Liver (tissue), 9 donors: ENCODE measurements around the gene HCK. TPM values are rescaled to one million over a fixed set of nuclear protein-coding genes. Genes with fewer than 3 reads are reported as not detected.

ENCODE experiments used
- DNase-seq: peaks from one replicate; pipeline ENCODE4 v3.0.0-alpha.2; 2017; ENCODE audit warnings: low spot score
- H3K27ac ChIP-seq, 2 donors: one replicate each; pipeline ENCODE4 v1.7.0; 2013; ENCODE audit warnings: inconsistent platforms in 2 of 2, low read length in 2 of 2, control low read depth in 1 of 2, low read depth in 1 of 2, mild to moderate bottlenecking in 1 of 2
- H3K27me3 ChIP-seq, 4 donors: one replicate each; pipeline versions ENCODE4 v1.6.1 to v1.7.0; 2013; ENCODE audit warnings: low read length in 3 of 4, inconsistent platforms in 1 of 4, mild to moderate bottlenecking in 1 of 4, moderate library complexity in 1 of 4; ENCODE audit not compliant: control insufficient read depth in 4 of 4, insufficient read depth in 4 of 4
- H3K36me3 ChIP-seq, 4 donors: one replicate each; pipeline versions ENCODE4 v1.6.1 to v1.7.0; 2013; ENCODE audit warnings: low read length in 3 of 4, mild to moderate bottlenecking in 3 of 4, low read depth in 1 of 4, moderate library complexity in 1 of 4; ENCODE audit not compliant: control insufficient read depth in 4 of 4, insufficient read depth in 3 of 4
- H3K4me1 ChIP-seq, 4 donors: one replicate each; pipeline versions ENCODE4 v1.6.1 to v1.7.0; 2013; ENCODE audit warnings: low read length in 3 of 4, mild to moderate bottlenecking in 3 of 4, moderate library complexity in 1 of 4; ENCODE audit not compliant: control insufficient read depth in 4 of 4, insufficient read depth in 4 of 4
- H3K4me3 ChIP-seq, 3 donors: one replicate each; pipeline versions ENCODE4 v1.6.1 to v1.7.0; 2013; ENCODE audit warnings: low read length in 3 of 3, control low read depth in 1 of 3, low read depth in 1 of 3, mild to moderate bottlenecking in 1 of 3
- H3K9ac ChIP-seq, 2 donors: one replicate each; pipeline ENCODE4 v1.7.0; 2013; ENCODE audit warnings: low read length in 2 of 2, mild to moderate bottlenecking in 2 of 2, moderate library complexity in 2 of 2, control low read depth in 1 of 2, low read depth in 1 of 2
- H3K9me3 ChIP-seq, 4 donors: one replicate each; pipeline versions ENCODE4 v1.6.1 to v1.7.0; 2013; ENCODE audit warnings: low read length in 3 of 4; ENCODE audit not compliant: control insufficient read depth in 4 of 4
- ATF3 ChIP-seq: IDR thresholded peaks from 2 replicates; pipeline ENCODE4 v1.6.1; 2016; ENCODE audit warnings: antibody characterized with exemption
- EGR1 ChIP-seq, 2 donors: IDR thresholded peaks; 2 replicates each; pipeline ENCODE4 v1.6.1; 2016 to 2018; ENCODE audit warnings: antibody characterized with exemption in 2 of 2, low read depth in 2 of 2
- FOXA1 ChIP-seq: IDR thresholded peaks from 2 replicates; pipeline ENCODE4 v1.6.1; 2016; ENCODE audit warnings: antibody characterized with exemption
- FOXA2 ChIP-seq: IDR thresholded peaks from 2 replicates; pipeline ENCODE4 v1.6.1; 2016; ENCODE audit warnings: antibody characterized with exemption
- GABPA ChIP-seq, 2 donors: IDR thresholded peaks in 1 of 2; conservative IDR thresholded peaks in 1 of 2; 2 replicates each; pipeline ENCODE4 v1.6.1; 2016; ENCODE audit warnings: antibody characterized with exemption in 2 of 2, mild to moderate bottlenecking in 1 of 2, moderate library complexity in 1 of 2
- JUND ChIP-seq, 2 donors: IDR thresholded peaks; 2 replicates each; pipeline ENCODE4 v1.6.1; 2016; ENCODE audit warnings: antibody characterized with exemption in 2 of 2
- MAX ChIP-seq: IDR thresholded peaks from 2 replicates; pipeline ENCODE4 v1.6.1; 2016; ENCODE audit warnings: antibody characterized with exemption
- NR2F2 ChIP-seq: IDR thresholded peaks from 2 replicates; pipeline ENCODE4 v1.6.1; 2016; ENCODE audit warnings: antibody characterized with exemption
- RAD21 ChIP-seq, 2 donors: IDR thresholded peaks; 2 replicates each; pipeline ENCODE4 v1.6.1; 2016; ENCODE audit warnings: antibody characterized with exemption in 2 of 2, mild to moderate bottlenecking in 2 of 2
- REST ChIP-seq: IDR thresholded peaks from 2 replicates; pipeline ENCODE4 v1.6.1; 2016; ENCODE audit warnings: antibody characterized with exemption, mild to moderate bottlenecking
- RXRA ChIP-seq, 2 donors: IDR thresholded peaks; 2 replicates each; pipeline ENCODE4 v1.6.1; 2017 to 2018; ENCODE audit warnings: antibody characterized with exemption in 2 of 2, mild to moderate bottlenecking in 1 of 2
- SP1 ChIP-seq: IDR thresholded peaks from 2 replicates; pipeline ENCODE4 v1.6.1; 2018; ENCODE audit warnings: antibody characterized with exemption, mild to moderate bottlenecking
- TAF1 ChIP-seq: conservative IDR thresholded peaks from 2 replicates; pipeline ENCODE4 v1.6.1; 2016; ENCODE audit warnings: antibody characterized with exemption, mild to moderate bottlenecking
- YY1 ChIP-seq: IDR thresholded peaks from 2 replicates; pipeline ENCODE4 v1.6.1; 2016; ENCODE audit warnings: antibody characterized with exemption, mild to moderate bottlenecking
- WGBS: extraction: QIAGEN DNeasy Blood & Tissue Kit; methylation state at CpG from one replicate; pipeline ENCODE4 v1.1.7; 2013; 5-methylcytosine and 5-hydroxymethylcytosine counted together
- polyA plus RNA-seq, 2 donors: library from polyadenylated mRNA; stranded (reverse) in 1 of 2; unstranded in 1 of 2; fragments of 200-250 nt in 1 of 2; fragments of >200 nt in 1 of 2; fragmentation: Nextera tagmentation in 1 of 2; extraction: Ambion mirVana in 1 of 2; gene quantifications; one replicate each; pipeline versions ENCODE4 v1.2.1 to v1.2.3, GENCODE V29; 2013 to 2015
- total RNA-seq, 2 donors: library from RNA; depleted of rRNA; stranded (reverse); fragments of >200 nt; gene quantifications; one replicate each; pipeline ENCODE4 v1.2.3, GENCODE V29; 2014
- TF ChIP-seq, protein P1 (sequence below): fragments of 150-350 bp; IDR thresholded peaks from 2 replicates; pipeline ENCODE4 v1.5.1; 2017; ENCODE audit warnings: improper control_type of control experiment, low read depth, low read length; ENCODE audit not compliant: missing input control
- TF ChIP-seq, protein P2 (sequence below): IDR thresholded peaks from 2 replicates; pipeline ENCODE4 v1.6.1; 2016; ENCODE audit warnings: antibody characterized with exemption
- donor health status: healthy.
- donor health status: healthy.
- donor health status: healthy.
- donor health status: healthy.
- donor health status: healthy.

HCK gene
- total and polyA plus RNA-seq, 4 donors, result 1.8 to 20.6 (median 10.2) TPM

GRCh38 chr20:32052778-32053362, 828 bp downstream of the HCK start:
- peaks cover 0 to 9% (median 3%) of the 10 kb centered on the region in 4 donors for H3K27me3 ChIP-seq
- peak overlapping the region; percentile 6 to 10 for H3K27ac ChIP-seq
- TF ChIP-seq JUND (IDR thresholded peaks at IDR 0.05), result no peak
- TF ChIP-seq SP1, result no peak
- TF ChIP-seq GABPA (IDR thresholded peaks at IDR 0.05 in 1 of 2, conservative IDR thresholded peaks at IDR 0.05 in 1 of 2), result no peak
- no peak for TF ChIP-seq YY1
- H3K9ac ChIP-seq, result no peak overlapping the region
- no peaks in the 10 kb centered on the region for H3K36me3 ChIP-seq
- 19% methylated on average over 22 of the region's 22 CpGs for WGBS
- H3K9me3 ChIP-seq, result no peaks in the 10 kb centered on the region
- no peak for DNase-seq
- H3K4me3 ChIP-seq, result peak overlapping the region in 1 of 3 donors; percentile 44
- peaks cover 0 to 6% (median 2%) of the 10 kb centered on the region in 4 donors for H3K4me1 ChIP-seq

- DNase-seq, result no peak
- Histone ChIP-seq H3K4me3 (no peak overlapping the region), H3K4me1 (peaks cover 0 to 6% (median 2%) of the 10 kb centered on the region in 4 donors), H3K9ac (no peak overlapping the region), H3K9me3 (no peaks in the 10 kb centered on the region), H3K27ac (no peak overlapping the region), H3K36me3 (no peaks in the 10 kb centered on the region), H3K27me3 (peaks cover 0 to 9% (median 4%) of the 10 kb centered on the region in 4 donors)
- TF ChIP-seq NR2F2 (no peak), ATF3 (no peak), RAD21 (IDR thresholded peaks at IDR 0.05) (no peak), RXRA (IDR thresholded peaks at IDR 0.05) (no peak), TAF1 (no peak), MAX (no peak), FOXA2 (no peak), JUND (IDR thresholded peaks at IDR 0.05) (no peak), FOXA1 (no peak), YY1 (no peak), EGR1 (IDR thresholded peaks at IDR 0.05; ENCODE audit: low read depth in 2 of 2) (no peak), REST (no peak)
- TF ChIP-seq, protein P1, sequence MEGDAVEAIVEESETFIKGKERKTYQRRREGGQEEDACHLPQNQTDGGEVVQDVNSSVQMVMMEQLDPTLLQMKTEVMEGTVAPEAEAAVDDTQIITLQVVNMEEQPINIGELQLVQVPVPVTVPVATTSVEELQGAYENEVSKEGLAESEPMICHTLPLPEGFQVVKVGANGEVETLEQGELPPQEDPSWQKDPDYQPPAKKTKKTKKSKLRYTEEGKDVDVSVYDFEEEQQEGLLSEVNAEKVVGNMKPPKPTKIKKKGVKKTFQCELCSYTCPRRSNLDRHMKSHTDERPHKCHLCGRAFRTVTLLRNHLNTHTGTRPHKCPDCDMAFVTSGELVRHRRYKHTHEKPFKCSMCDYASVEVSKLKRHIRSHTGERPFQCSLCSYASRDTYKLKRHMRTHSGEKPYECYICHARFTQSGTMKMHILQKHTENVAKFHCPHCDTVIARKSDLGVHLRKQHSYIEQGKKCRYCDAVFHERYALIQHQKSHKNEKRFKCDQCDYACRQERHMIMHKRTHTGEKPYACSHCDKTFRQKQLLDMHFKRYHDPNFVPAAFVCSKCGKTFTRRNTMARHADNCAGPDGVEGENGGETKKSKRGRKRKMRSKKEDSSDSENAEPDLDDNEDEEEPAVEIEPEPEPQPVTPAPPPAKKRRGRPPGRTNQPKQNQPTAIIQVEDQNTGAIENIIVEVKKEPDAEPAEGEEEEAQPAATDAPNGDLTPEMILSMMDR, result no peak
- TF ChIP-seq, protein P2, sequence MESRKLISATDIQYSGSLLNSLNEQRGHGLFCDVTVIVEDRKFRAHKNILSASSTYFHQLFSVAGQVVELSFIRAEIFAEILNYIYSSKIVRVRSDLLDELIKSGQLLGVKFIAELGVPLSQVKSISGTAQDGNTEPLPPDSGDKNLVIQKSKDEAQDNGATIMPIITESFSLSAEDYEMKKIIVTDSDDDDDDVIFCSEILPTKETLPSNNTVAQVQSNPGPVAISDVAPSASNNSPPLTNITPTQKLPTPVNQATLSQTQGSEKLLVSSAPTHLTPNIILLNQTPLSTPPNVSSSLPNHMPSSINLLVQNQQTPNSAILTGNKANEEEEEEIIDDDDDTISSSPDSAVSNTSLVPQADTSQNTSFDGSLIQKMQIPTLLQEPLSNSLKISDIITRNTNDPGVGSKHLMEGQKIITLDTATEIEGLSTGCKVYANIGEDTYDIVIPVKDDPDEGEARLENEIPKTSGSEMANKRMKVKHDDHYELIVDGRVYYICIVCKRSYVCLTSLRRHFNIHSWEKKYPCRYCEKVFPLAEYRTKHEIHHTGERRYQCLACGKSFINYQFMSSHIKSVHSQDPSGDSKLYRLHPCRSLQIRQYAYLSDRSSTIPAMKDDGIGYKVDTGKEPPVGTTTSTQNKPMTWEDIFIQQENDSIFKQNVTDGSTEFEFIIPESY, result no peak
- WGBS, result 75% methylated on average over 3 of the region's 3 CpGs
Observed at GRCh38 chr20:32053648-32054047, 1.6 kb downstream of the HCK start.
